Chondrocyte (in vitro differentiated cells): ENCODE measurements around the gene CHST7. TPM values are rescaled to one million over a fixed set of nuclear protein-coding genes. Genes with fewer than 3 reads are reported as not detected.
A peak's percentile ranks its signal among the peaks of the same experiment; 100 is the strongest.
"Not testable (repeated sequence)": the region's sequence is repeated elsewhere in the genome, so short reads cannot be mapped to it uniquely, and the experiment has no call there.

Source experiments
- DNase-seq: peaks from one replicate; pipeline ENCODE4 v3.0.0; 2021; ENCODE audit warnings: mixed read lengths, low spot score
- H3K27ac Mint-ChIP-seq: one replicate; pipeline ENCODE4 v1.8.0; 2021; ENCODE audit warnings: mild to moderate bottlenecking, moderate library complexity, mixed read lengths; ENCODE audit not compliant: unreplicated experiment
- H3K27me3 Mint-ChIP-seq: 2 replicates; pipeline ENCODE4 v1.8.0; 2021; ENCODE audit warnings: low read depth, mixed read lengths
- H3K36me3 Mint-ChIP-seq: 2 replicates; pipeline ENCODE4 v1.8.0; 2021; ENCODE audit warnings: low read depth, mixed read lengths
- H3K4me1 Mint-ChIP-seq: 2 replicates; pipeline ENCODE4 v1.8.0; 2021; ENCODE audit warnings: low read depth, mild to moderate bottlenecking, mixed read lengths
- H3K4me3 Mint-ChIP-seq: one replicate; pipeline ENCODE4 v1.8.0; 2021; ENCODE audit warnings: mild to moderate bottlenecking, moderate library complexity, mixed read lengths; ENCODE audit not compliant: unreplicated experiment
- H3K9me3 Mint-ChIP-seq: 2 replicates; pipeline ENCODE4 v1.8.0; 2021; ENCODE audit warnings: low read depth, mixed read lengths
- CTCF ChIP-seq: fragments of 200-600 bp; sonication (generic); IDR thresholded peaks from 2 replicates; pipeline ENCODE4 v1.5.0; 2021; ENCODE audit warnings: antibody characterized with exemption, mild to moderate bottlenecking, moderate library complexity
- long read RNA-seq: library from polyadenylated mRNA; stranded (forward); transcript quantifications from one replicate; pipeline ENCODE4 v2.0.0, GENCODE V29; 2021
- total RNA-seq: library from RNA; stranded (reverse); gene quantifications from 3 replicates; pipeline ENCODE4 v1.2.1, GENCODE V29; 2021

CHST7 gene
- 6.5 to 11.7 TPM (median 7.0 TPM) in 3 replicates for total RNA-seq
- long read RNA-seq, transcript CHST7-201 (2 exons, 2,289 nt) = major isoform, 27 of 28 reads
- long read RNA-seq, partial matches to known transcripts = 0 of 28 reads
- long read RNA-seq, other reads (novel, unspliced or antisense) = 1 of 28 reads

- Mint-ChIP-seq H3K36me3 (no peaks in the 10 kb centered on the region), H3K27ac (peak within 1 kb of the TSS; percentile 73), H3K9me3 (peaks cover 6% of the 10 kb centered on the region), H3K4me1 (peaks cover 25% of the 10 kb centered on the region), H3K27me3 (no peaks in the 10 kb centered on the region), H3K4me3 (peak within 1 kb of the TSS; percentile 74)
- DNase-seq = peak; percentile 85
- TF ChIP-seq CTCF = peak; percentile 73
Measured at GRCh38 chrX:46573331-46573891, at the start of gene CHST7. CHST7 (plus strand) TSS chrX:46573765; CDS start chrX:46573932, 167 bp downstream.

DNA sequence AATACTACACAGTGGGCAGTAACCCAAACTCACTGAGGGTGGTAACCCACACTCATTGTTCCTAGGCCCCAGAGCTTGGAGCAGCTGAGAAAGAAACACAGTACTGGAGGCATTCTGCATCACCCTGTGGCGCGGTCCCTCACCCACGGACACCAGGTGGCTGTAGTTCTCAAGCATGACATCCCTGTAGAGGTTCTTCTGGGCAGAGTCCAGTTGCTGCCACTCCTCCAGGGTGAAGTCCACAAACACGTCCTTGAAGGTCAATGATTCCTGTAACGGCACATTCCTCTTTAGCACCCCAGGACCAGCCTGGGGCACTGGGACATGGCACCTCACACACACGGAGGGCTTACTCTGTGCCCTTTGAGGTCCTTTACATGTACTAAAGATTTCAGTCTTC, 44.9 kb upstream of the CHST7 start:
- not testable (repeated sequence) for H3K27ac Mint-ChIP-seq, H3K4me1 Mint-ChIP-seq, H3K36me3 Mint-ChIP-seq, H3K4me3 Mint-ChIP-seq, DNase-seq, H3K9me3 Mint-ChIP-seq, H3K27me3 Mint-ChIP-seq

- not testable (repeated sequence) for H3K4me3 Mint-ChIP-seq
Measured at GRCh38 chrX:46529740-46530403, 43.7 kb upstream of the CHST7 start.

DNA sequence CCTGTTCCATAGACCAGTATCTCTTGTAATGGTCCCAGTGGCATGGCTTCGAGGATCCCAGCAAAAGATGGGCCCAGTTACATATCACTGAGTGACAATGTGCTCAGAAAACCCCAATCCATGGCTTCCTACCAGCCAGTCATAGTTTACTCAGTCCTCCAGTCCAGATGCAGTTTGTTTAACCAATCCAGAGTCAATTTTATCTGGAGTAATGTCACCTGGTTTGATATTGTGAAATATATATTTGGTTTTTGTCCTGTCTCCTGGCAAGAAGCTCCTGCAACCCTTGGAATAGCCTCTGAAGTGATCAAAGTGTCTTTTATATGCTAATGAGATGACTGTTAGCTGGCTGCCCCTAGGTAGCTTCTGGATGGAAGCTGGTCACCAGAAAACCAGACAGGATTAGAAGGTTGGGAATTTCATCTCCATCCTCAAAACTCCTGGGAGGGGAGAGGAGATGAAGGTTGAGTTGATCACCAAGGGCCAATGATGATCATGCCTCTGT, 43.1 kb upstream of the CHST7 start:
- not testable (repeated sequence) for H3K36me3 Mint-ChIP-seq, H3K9me3 Mint-ChIP-seq

More at GRCh38 chrX:46529740-46530403, 43.7 kb upstream of the CHST7 start:
- not testable (repeated sequence) for H3K27me3 Mint-ChIP-seq, H3K9me3 Mint-ChIP-seq, DNase-seq, H3K4me1 Mint-ChIP-seq, H3K27ac Mint-ChIP-seq, H3K36me3 Mint-ChIP-seq

DNA sequence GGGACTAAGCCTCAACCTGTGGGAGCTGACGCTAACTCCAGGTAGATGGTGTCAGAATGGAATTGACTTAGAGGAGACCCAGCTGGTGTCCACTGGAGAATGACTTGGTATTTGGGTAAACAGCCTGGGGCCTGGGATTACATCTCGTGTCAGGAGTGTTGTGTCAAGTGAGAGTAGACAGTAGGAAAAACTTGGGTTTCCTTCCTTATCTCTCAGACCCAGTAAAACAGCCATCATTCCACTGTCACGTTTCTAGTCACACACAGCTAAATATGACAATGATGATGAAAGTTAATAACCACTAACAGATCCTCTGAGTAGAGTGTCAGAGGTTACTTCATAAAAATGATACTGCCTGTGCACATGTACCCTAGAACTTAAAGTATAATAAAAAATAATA, 42.1 kb upstream of the CHST7 start:
- no peaks in the 10 kb centered on the region for H3K27me3 Mint-ChIP-seq
- no peaks in the 10 kb centered on the region for H3K4me1 Mint-ChIP-seq
- H3K4me3 Mint-ChIP-seq = no peak overlapping the region
- H3K9me3 Mint-ChIP-seq = no peaks in the 10 kb centered on the region
- no peak for TF ChIP-seq CTCF
- no peak overlapping the region for H3K27ac Mint-ChIP-seq
- DNase-seq = no peak
- H3K36me3 Mint-ChIP-seq = peaks cover 3% of the 10 kb centered on the region

More for the DNA sequence above, 43.1 kb upstream of the CHST7 start:
- not testable (repeated sequence) for DNase-seq, H3K27me3 Mint-ChIP-seq, H3K4me3 Mint-ChIP-seq, H3K27ac Mint-ChIP-seq, H3K4me1 Mint-ChIP-seq

GRCh38 chrX:46543441-46543840, 30.1 kb upstream of the CHST7 start:
- TF ChIP-seq CTCF = no peak
- H3K9me3 Mint-ChIP-seq = peaks cover 3% of the 10 kb centered on the region
- peaks cover 3% of the 10 kb centered on the region for H3K36me3 Mint-ChIP-seq
- H3K4me1 Mint-ChIP-seq = peaks cover 29% of the 10 kb centered on the region
- no peak for DNase-seq
- H3K27ac Mint-ChIP-seq = no peak overlapping the region
- no peak overlapping the region for H3K4me3 Mint-ChIP-seq
- H3K27me3 Mint-ChIP-seq = no peaks in the 10 kb centered on the region

DNA sequence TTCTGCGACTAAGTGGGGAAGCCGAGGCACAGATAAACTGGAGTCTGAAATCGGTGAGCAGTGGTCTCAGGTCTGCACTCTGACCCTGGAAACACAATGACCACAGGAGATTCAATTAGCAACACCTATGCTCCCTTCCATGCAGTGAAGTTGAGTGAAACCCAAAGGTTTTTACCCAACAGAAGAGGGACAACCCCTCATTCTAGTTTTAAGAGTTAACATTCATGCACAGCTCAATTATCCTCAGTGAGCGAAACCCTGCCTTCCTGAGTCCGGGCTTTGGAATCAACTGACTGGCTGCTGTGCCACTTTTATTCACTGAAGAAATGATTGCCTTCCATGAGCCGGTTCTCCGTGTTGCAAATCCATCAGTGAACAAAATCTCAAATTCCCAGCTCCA, 29.0 kb upstream of the CHST7 start:
- DNase-seq, H3K27me3 Mint-ChIP-seq, H3K36me3 Mint-ChIP-seq, H3K9me3 Mint-ChIP-seq: not testable (repeated sequence)
- Mint-ChIP-seq H3K4me3 (peak overlapping the region; percentile 97), H3K4me1 (peaks cover 35% of the 10 kb centered on the region), H3K27ac (peak overlapping the region; percentile 100)
